ENCODE data around the gene B4GALNT2.
"Not testable (repeated sequence)": the region's sequence is repeated elsewhere in the genome, so short reads cannot be mapped to it uniquely, and the experiment has no call there.

DNA sequence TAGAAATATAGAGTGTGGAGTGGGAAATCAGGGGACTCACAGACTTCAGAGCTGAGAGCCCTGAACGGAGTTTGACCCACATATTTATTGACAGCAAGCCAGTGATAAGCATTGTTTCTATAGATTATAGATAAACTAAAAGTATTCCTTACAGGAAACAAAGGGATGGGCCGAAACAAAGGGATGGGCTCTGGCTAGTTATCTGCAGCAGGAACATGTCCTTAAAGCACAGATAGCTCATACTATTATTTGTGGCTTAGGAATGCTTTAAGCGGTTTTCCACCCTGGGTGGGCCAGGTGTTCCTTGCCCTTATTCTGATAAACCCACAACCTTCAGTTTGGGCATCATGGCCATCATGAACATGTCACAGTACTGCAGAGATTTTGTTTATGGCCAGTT lies 38.1 kb downstream of the B4GALNT2 start:
- TF ChIP-seq, protein P1, sequence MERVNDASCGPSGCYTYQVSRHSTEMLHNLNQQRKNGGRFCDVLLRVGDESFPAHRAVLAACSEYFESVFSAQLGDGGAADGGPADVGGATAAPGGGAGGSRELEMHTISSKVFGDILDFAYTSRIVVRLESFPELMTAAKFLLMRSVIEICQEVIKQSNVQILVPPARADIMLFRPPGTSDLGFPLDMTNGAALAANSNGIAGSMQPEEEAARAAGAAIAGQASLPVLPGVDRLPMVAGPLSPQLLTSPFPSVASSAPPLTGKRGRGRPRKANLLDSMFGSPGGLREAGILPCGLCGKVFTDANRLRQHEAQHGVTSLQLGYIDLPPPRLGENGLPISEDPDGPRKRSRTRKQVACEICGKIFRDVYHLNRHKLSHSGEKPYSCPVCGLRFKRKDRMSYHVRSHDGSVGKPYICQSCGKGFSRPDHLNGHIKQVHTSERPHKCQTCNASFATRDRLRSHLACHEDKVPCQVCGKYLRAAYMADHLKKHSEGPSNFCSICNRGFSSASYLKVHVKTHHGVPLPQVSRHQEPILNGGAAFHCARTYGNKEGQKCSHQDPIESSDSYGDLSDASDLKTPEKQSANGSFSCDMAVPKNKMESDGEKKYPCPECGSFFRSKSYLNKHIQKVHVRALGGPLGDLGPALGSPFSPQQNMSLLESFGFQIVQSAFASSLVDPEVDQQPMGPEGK (CRISPR knock-in tag; IDR thresholded peaks at IDR 0.05; ENCODE audit: borderline replicate concordance) = not testable (repeated sequence)
- not testable (repeated sequence) for TF ChIP-seq TCF4 (CRISPR knock-in tag; IDR thresholded peaks at IDR 0.05; ENCODE audit: borderline replicate concordance); TOX (CRISPR knock-in tag; IDR thresholded peaks at IDR 0.05; ENCODE audit: borderline replicate concordance); ZFP30 (CRISPR knock-in tag; IDR thresholded peaks at IDR 0.05); OSR1 (CRISPR knock-in tag; IDR thresholded peaks at IDR 0.05); ZNF70 (CRISPR knock-in tag; IDR thresholded peaks at IDR 0.05); SNAI2 (CRISPR knock-in tag; IDR thresholded peaks at IDR 0.05); ZNF8 (CRISPR knock-in tag; IDR thresholded peaks at IDR 0.05); ARNTL (CRISPR knock-in tag; IDR thresholded peaks at IDR 0.05; ENCODE audit: borderline replicate concordance, low read depth); ZNF565 (CRISPR knock-in tag; conservative IDR thresholded peaks at IDR 0.05; ENCODE audit: low read depth)
- TF ChIP-seq, protein P2, sequence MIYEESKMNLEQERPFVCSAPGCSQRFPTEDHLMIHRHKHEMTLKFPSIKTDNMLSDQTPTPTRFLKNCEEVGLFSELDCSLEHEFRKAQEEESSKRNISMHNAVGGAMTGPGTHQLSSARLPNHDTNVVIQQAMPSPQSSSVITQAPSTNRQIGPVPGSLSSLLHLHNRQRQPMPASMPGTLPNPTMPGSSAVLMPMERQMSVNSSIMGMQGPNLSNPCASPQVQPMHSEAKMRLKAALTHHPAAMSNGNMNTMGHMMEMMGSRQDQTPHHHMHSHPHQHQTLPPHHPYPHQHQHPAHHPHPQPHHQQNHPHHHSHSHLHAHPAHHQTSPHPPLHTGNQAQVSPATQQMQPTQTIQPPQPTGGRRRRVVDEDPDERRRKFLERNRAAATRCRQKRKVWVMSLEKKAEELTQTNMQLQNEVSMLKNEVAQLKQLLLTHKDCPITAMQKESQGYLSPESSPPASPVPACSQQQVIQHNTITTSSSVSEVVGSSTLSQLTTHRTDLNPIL (CRISPR knock-in tag; IDR thresholded peaks at IDR 0.05; ENCODE audit: low read depth) = not testable (repeated sequence)
- TF ChIP-seq, protein P3, sequence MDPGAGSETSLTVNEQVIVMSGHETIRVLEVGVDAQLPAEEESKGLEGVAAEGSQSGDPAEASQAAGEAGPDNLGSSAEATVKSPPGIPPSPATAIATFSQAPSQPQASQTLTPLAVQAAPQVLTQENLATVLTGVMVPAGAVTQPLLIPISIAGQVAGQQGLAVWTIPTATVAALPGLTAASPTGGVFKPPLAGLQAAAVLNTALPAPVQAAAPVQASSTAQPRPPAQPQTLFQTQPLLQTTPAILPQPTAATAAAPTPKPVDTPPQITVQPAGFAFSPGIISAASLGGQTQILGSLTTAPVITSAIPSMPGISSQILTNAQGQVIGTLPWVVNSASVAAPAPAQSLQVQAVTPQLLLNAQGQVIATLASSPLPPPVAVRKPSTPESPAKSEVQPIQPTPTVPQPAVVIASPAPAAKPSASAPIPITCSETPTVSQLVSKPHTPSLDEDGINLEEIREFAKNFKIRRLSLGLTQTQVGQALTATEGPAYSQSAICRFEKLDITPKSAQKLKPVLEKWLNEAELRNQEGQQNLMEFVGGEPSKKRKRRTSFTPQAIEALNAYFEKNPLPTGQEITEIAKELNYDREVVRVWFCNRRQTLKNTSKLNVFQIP (CRISPR knock-in tag; IDR thresholded peaks at IDR 0.05; ENCODE audit: borderline replicate concordance, low read depth) = not testable (repeated sequence)
